ENCODE results near the gene TSEN34.
"Not testable (repeated sequence)": the region's sequence is repeated elsewhere in the genome, so short reads cannot be mapped to it uniquely, and the experiment has no call there.

DNA sequence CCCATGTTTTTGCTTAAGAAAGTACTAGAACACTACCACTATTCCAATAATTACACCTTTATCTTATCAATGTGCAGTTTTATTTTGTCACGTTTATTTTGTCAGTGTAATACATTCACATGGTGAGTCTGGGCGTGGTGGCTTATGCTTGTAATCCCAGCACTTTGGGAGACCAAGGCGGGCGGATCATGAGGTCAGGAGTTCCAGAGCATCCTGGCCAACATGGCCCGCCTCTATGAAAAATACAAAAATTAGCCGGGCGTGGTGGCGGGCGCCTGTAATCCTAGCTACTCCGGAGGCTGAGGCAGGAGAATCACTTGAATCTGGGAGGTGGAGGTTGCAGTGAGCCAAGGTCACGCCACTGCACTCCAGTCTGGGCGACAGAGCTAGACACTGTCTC is 3.4 kb downstream of the TSEN34 start:
- not testable (repeated sequence) for TF ChIP-seq CTCF, EP300, POLR2AphosphoS5 (IDR thresholded peaks at IDR 0.05)

All from stomach (tissue), 4 donors.